BJ (cell line): ENCODE data around the gene PRKCE. TPM values are rescaled to one million over a fixed set of nuclear protein-coding genes. Genes with fewer than 3 reads are reported as not detected.

Experiments
- CTCF ChIA-PET: fragments of 350-600 bp; formaldehyde crosslinking; extraction: SDS; loops from one replicate; lab custom pipeline; 2021; ENCODE audit warnings: antibody characterized with exemption, inconsistent platforms; lab: Yijun Ruan, JAX
- POLR2A ChIA-PET: fragments of 300-600 bp; sonication (Branson Sonifier 250); formaldehyde crosslinking; extraction: SDS; loops from one replicate; lab custom pipeline; 2021; ENCODE audit warnings: antibody characterized with exemption; lab: Charles Lee
- DNase-seq: peaks from one replicate; pipeline ENCODE4 v3.0.0-alpha.2; 2011; ENCODE audit warnings: low read depth
- H3K27me3 ChIP-seq: 2 replicates; pipeline ENCODE4 v1.6.0; 2011; ENCODE audit warnings: low read length; ENCODE audit not compliant: control insufficient read depth, insufficient read depth
- H3K36me3 ChIP-seq: 2 replicates; pipeline ENCODE4 v1.5.1; 2011; ENCODE audit warnings: low read length; ENCODE audit not compliant: control insufficient read depth, insufficient read depth
- H3K4me3 ChIP-seq: 2 replicates; pipeline ENCODE4 v1.5.1; 2011; ENCODE audit warnings: low read depth, mild to moderate bottlenecking, control low read depth, low read length
- polyA plus RNA-seq: library from polyadenylated mRNA; depleted of rRNA; stranded (reverse); fragments of >200 nt; gene quantifications from 2 replicates; pipeline ENCODE4 v1.2.3, GENCODE V29; 2011
- TF ChIP-seq, protein P1 (sequence below): IDR thresholded peaks from 2 replicates; pipeline ENCODE4 v1.5.1; 2011; ENCODE audit warnings: low read depth, mild to moderate bottlenecking, control low read depth, inconsistent platforms, low read length, moderate library complexity; ENCODE audit not compliant: insufficient read depth

The PRKCE gene
- polyA plus RNA-seq, 1 experiment = 19.7 TPM

DNA sequence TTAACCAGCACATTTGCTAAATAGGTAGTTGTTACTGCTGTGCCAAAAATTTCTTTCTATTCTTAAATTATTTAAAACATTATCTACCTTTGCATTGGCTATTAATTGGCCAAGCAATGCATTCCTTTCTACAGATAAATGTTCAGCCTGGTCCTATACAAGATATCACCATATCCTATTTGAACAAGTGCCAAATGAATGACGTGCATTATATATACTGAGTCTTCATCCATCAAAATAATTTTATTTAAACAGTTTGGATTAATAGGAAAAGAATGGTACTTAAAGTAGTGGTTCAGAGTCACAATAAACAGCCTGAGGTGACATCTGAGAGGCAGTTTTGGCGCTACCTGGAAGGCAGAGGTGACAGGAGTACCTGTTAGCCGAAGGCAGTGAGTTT, 415.6 kb downstream of the PRKCE start:
- Histone ChIP-seq H3K27me3 (no peaks in the 10 kb centered on the region), H3K36me3 (no peaks in the 10 kb centered on the region), H3K4me3 (no peak overlapping the region)
- ChIA-PET CTCF (interaction anchor here (0.5 to 1.1 kb wide), 5 partner anchors 15 to 300 kb away, joined by 3 to 4 read pairs (median 3); no protein-coding TSS in a partner anchor), POLR2A (no interaction called here)
- TF ChIP-seq, protein P1, sequence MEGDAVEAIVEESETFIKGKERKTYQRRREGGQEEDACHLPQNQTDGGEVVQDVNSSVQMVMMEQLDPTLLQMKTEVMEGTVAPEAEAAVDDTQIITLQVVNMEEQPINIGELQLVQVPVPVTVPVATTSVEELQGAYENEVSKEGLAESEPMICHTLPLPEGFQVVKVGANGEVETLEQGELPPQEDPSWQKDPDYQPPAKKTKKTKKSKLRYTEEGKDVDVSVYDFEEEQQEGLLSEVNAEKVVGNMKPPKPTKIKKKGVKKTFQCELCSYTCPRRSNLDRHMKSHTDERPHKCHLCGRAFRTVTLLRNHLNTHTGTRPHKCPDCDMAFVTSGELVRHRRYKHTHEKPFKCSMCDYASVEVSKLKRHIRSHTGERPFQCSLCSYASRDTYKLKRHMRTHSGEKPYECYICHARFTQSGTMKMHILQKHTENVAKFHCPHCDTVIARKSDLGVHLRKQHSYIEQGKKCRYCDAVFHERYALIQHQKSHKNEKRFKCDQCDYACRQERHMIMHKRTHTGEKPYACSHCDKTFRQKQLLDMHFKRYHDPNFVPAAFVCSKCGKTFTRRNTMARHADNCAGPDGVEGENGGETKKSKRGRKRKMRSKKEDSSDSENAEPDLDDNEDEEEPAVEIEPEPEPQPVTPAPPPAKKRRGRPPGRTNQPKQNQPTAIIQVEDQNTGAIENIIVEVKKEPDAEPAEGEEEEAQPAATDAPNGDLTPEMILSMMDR = no peak
- DNase-seq = no peak

DNA sequence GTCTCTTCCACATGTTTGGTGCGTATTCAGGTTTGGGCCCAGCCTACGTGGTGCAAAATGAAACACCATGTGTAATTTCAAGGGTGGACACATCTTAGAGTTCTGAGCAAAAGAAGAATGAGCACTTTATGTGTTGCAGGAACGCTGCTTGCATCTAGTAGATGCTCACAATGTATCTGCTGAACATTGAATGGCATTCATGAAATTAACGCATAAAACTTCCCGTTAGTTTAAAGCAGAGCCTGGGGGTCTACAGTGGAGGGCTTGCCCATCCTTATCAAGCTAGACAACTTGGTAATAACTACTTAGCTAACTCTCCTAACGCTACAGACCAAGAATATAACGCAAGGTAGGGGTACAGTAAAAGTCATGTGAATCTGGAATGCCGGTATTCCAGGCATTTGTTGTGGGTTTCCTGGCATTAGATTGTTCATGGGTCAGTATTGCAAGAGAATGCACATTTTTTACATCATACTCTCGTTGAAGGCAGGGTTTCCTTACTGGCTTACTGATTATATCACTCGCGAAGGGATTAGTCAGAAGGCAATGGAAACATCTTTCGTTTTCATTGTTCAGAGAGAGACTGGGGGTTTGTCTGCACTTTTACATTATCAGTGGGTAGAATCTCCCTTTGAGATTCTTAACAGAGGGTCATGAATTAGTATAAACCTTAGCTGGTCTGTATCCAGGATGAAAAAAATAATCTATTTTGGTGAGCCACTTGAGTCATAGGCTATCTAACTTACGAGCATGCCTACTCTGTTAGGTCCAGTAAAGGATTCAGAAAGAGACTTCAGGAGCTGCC, 416.2 kb downstream of the PRKCE start:
- Histone ChIP-seq H3K36me3 (no peaks in the 10 kb centered on the region), H3K4me3 (no peak overlapping the region), H3K27me3 (no peaks in the 10 kb centered on the region)
- CTCF ChIA-PET = interaction anchor here (0.5 to 1.3 kb wide), 6 partner anchors 15 to 299 kb away, joined by 3 to 4 read pairs (median 4); no protein-coding TSS in a partner anchor
- POLR2A ChIA-PET = no interaction called here
- peak; percentile 98 for DNase-seq
- TF ChIP-seq, protein P1 = no peak

DNA sequence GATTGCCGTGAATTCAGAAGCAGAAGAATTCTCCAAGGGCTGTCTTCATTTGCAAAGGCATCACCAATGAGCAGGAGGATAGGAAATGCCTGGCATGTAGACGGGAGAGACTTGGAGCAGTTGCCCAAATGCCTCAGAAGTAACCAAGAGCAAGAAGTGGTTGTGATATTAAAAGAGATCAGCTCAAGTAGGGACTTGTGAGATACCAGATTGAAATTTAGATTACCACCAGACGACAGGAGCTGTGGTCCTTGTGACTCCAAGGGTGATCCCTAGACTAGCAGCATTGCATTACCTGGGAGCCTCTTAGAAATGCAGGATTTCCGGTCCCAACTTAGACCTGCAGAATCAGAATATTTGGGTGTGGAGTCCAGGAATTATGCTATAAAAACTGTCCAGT, 417.2 kb downstream of the PRKCE start:
- Histone ChIP-seq H3K4me3 (no peak overlapping the region), H3K36me3 (no peaks in the 10 kb centered on the region), H3K27me3 (no peaks in the 10 kb centered on the region)
- no peak for DNase-seq
- ChIA-PET POLR2A (no interaction called here), CTCF (interaction anchor here (0.9 to 1.3 kb wide), 2 partner anchors 268 to 294 kb away, joined by 3 to 4 read pairs; no protein-coding TSS in a partner anchor)
- TF ChIP-seq, protein P1 = no peak

DNA sequence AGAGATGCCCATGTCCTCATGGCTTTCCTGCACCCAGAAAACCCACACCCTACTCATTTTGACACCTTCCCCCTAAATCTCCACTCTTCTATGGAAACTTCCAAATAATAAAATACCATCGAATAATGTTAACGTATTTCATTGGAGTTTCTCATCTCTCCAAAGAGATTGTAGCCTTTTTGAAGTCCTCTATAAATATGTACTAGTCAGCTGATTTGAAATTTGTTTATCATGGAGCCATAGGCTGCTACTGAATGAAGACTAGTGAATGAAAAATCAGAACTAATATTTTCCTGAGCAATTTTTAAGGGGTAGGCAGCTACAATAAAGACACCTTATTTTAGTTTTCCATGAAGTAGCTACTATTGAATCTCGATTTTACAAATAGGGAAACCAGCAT, 419.6 kb downstream of the PRKCE start:
- Histone ChIP-seq H3K27me3 (no peaks in the 10 kb centered on the region), H3K4me3 (no peak overlapping the region), H3K36me3 (no peaks in the 10 kb centered on the region)
- no peak for DNase-seq
- CTCF ChIA-PET = interaction anchor here (1.0 to 1.5 kb wide), 2 partner anchors 10 to 224 kb away, joined by 3 to 6 read pairs; no protein-coding TSS in a partner anchor
- POLR2A ChIA-PET = no interaction called here
- TF ChIP-seq, protein P1 = no peak

DNA sequence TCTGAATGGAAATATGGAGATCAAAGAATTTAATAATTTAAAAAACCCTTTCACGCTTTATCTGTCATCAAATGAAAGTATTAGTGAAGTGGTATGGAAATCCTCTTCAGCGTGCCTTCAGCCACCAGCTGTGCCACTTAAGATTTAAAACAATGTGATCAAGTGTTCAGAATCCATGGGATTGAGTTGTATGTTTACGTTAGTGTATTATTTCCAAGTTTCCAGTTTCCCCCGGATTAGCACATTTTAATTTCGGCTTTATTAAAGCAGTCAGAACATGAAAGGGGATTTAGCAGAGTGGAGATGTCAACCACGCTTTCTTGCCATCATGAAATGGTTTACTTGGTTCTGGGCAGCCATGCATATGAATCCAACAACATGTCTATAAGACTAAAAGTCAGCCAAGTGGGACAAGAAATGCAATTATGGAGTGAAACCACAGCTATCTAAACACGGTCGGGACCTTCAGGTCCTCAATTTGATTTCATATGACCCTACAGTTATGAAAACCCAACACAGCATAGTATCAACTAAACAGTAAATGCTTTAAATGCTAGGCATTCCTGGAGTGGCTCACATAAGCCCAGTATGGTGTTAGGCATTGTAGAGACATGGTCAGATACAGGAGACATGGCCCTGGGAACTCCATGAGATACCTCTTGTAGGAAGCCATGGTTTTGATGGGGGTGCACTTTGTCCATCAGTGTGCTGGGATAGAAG, 420.8 kb downstream of the PRKCE start:
- no peaks in the 10 kb centered on the region for H3K27me3 ChIP-seq
- ChIA-PET POLR2A (no interaction called here), CTCF (interaction anchor here (0.9 to 1.2 kb wide), 6 partner anchors 9 to 261 kb away, joined by 3 to 5 read pairs (median 3); no protein-coding TSS in a partner anchor)
- no peak overlapping the region for H3K4me3 ChIP-seq
- TF ChIP-seq, protein P1 = no peak
- DNase-seq = no peak
- no peaks in the 10 kb centered on the region for H3K36me3 ChIP-seq
